Astrocyte of the spinal cord (primary cell): Measurements from ENCODE around the gene FAS.
A peak's percentile ranks its signal among the peaks of the same experiment; 100 is the strongest.

Experiments used
- DNase-seq: peaks from one replicate; pipeline ENCODE4 v3.0.0; 2011; ENCODE audit warnings: low read depth, low spot score
- H3K4me3 ChIP-seq: 2 replicates; pipeline ENCODE4 v1.5.1; 2011; ENCODE audit warnings: low read depth, mild to moderate bottlenecking, low read length, moderate library complexity
- in situ Hi-C: cut with HindIII; loops from 2 replicates; pipeline ENCODE4 v1.10.0; 2017; ENCODE audit warnings: low sequenced_read_pairs
- TF ChIP-seq, protein P1 (sequence below): IDR thresholded peaks from 2 replicates; pipeline ENCODE4 v1.5.1; 2012; ENCODE audit warnings: low read depth, mild to moderate bottlenecking, low read length, inconsistent platforms

FAS gene

GRCh38 chr10:89042562-89042961 is 52.0 kb downstream of the FAS start:
- in situ Hi-C loops, result no loop called here
- DNase-seq, result no peak
- TF ChIP-seq, protein P1, sequence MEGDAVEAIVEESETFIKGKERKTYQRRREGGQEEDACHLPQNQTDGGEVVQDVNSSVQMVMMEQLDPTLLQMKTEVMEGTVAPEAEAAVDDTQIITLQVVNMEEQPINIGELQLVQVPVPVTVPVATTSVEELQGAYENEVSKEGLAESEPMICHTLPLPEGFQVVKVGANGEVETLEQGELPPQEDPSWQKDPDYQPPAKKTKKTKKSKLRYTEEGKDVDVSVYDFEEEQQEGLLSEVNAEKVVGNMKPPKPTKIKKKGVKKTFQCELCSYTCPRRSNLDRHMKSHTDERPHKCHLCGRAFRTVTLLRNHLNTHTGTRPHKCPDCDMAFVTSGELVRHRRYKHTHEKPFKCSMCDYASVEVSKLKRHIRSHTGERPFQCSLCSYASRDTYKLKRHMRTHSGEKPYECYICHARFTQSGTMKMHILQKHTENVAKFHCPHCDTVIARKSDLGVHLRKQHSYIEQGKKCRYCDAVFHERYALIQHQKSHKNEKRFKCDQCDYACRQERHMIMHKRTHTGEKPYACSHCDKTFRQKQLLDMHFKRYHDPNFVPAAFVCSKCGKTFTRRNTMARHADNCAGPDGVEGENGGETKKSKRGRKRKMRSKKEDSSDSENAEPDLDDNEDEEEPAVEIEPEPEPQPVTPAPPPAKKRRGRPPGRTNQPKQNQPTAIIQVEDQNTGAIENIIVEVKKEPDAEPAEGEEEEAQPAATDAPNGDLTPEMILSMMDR, result no peak
- H3K4me3 ChIP-seq, result no peak overlapping the region

- in situ Hi-C loops, result no loop called here
- TF ChIP-seq, protein P1, result no peak
- no peak for DNase-seq
Measured at GRCh38 chr10:89043052-89043451, 52.5 kb downstream of the FAS start.

DNA sequence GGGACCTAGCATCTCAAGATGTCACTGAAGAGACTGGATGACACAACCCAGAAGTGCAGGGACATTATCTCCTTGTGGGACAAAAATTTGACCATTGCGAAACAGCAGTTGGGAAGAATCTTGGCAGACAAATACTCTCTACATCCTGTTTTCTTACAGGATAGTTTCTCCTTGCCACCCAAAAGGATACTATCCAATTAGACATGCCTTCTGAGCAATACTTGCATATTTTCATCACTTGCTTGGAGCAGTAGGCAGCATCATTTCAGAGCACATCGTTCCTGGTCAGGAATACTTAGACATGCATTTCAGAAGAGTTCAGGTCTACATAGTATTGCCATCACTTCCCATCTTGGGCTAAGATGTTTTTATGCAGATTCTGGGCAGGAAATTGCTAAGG is 56.8 kb downstream of the FAS start:
- in situ Hi-C loops, result no loop called here

More at GRCh38 chr10:89043052-89043451, 52.5 kb downstream of the FAS start:
- no peak overlapping the region for H3K4me3 ChIP-seq

GRCh38 chr10:89051593-89051992 is 61.0 kb downstream of the FAS start:
- in situ Hi-C loops, result no loop called here
- TF ChIP-seq, protein P1, result no peak
- H3K4me3 ChIP-seq, result no peak overlapping the region
- no peak for DNase-seq

More for the DNA sequence above, 56.8 kb downstream of the FAS start:
- no peak overlapping the region for H3K4me3 ChIP-seq
- TF ChIP-seq, protein P1, result no peak
- no peak for DNase-seq

- H3K4me3 ChIP-seq, result no peak overlapping the region
- in situ Hi-C loops, result no loop called here
- TF ChIP-seq, protein P1, result no peak
- no peak for DNase-seq
Measured at GRCh38 chr10:89053555-89053954, 63.0 kb downstream of the FAS start.

GRCh38 chr10:89055159-89055558 is 64.6 kb downstream of the FAS start:
- TF ChIP-seq, protein P1, result no peak
- DNase-seq, result no peak
- in situ Hi-C loops, result no loop called here
- H3K4me3 ChIP-seq, result no peak overlapping the region

DNA sequence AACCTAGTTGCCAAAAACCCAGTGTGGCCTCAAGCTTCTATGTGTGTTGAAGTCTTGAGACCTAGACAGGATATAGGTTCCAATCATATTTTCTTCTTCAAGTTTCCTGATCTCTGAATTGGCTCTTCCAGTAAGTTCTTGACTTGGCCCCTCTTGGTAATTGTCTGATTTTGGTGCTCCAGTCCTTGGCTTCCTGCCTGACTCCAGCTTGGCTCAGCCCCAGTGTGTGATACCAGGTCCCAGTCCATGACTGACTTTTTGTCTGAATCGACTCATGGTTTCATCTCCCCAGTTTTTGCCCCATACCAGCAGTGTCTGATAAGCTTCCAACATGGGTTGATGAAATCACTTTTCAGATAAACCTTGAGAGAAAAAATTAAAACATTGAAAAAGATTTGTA is 72.3 kb downstream of the FAS start:
- in situ Hi-C loops, result no loop called here
- TF ChIP-seq, protein P1, result no peak
- H3K4me3 ChIP-seq, result no peak overlapping the region
- peak; percentile 27 for DNase-seq
